IgD-negative memory B cell (primary cell): Measurements from ENCODE around the gene DENND4C. TPM values are rescaled to one million over a fixed set of nuclear protein-coding genes. Genes with fewer than 3 reads are reported as not detected.

Source experiments
- H3K27ac Mint-ChIP-seq, 3 donors: one replicate each; pipeline ENCODE4 v1.8.0; 2020 to 2022; ENCODE audit warnings: mild to moderate bottlenecking in 3 of 3, mixed read lengths in 3 of 3, moderate library complexity in 1 of 3
- H3K27me3 Mint-ChIP-seq: one replicate; pipeline ENCODE4 v1.8.0; 2021; ENCODE audit warnings: mixed read lengths
- H3K36me3 Mint-ChIP-seq: one replicate; pipeline ENCODE4 v1.8.0; 2020; ENCODE audit warnings: mild to moderate bottlenecking, mixed read lengths
- H3K4me1 Mint-ChIP-seq, 3 donors: one replicate each; pipeline ENCODE4 v1.8.0; 2020 to 2022; ENCODE audit warnings: mixed read lengths in 3 of 3, mild to moderate bottlenecking in 1 of 3
- H3K4me3 Mint-ChIP-seq, 4 donors: one replicate each; pipeline ENCODE4 v1.8.0; 2020 to 2022; ENCODE audit warnings: mild to moderate bottlenecking in 4 of 4, mixed read lengths in 4 of 4, moderate library complexity in 3 of 4
- H3K9me3 Mint-ChIP-seq, 3 donors: one replicate each; pipeline ENCODE4 v1.8.0; 2020 to 2021; ENCODE audit warnings: mixed read lengths in 3 of 3, mild to moderate bottlenecking in 1 of 3
- polyA plus RNA-seq: library from polyadenylated mRNA; unstranded; fragments of 300-500 nt; fragmentation: Illumina TruSeq; gene quantifications from one replicate; pipeline ENCODE4 v1.2.3, GENCODE V29; 2021

DENND4C gene
- polyA plus RNA-seq, 1 donor from 2014 or later, result 15.2 TPM

- Mint-ChIP-seq H3K9me3 (no peaks in the 10 kb centered on the region), H3K4me3 (no peak overlapping the region), H3K4me1 (no peaks in the 10 kb centered on the region), H3K27me3 (no peaks in the 10 kb centered on the region), H3K27ac (no peak overlapping the region), H3K36me3 (peaks cover 5% of the 10 kb centered on the region)
Observed at GRCh38 chr9:19320495-19320894, 90.0 kb downstream of the DENND4C start.

- no peaks in the 10 kb centered on the region for H3K27me3 Mint-ChIP-seq
- H3K9me3 Mint-ChIP-seq, result no peaks in the 10 kb centered on the region
- peaks cover 11% of the 10 kb centered on the region for H3K36me3 Mint-ChIP-seq
- H3K4me3 Mint-ChIP-seq, result no peak overlapping the region
- no peak overlapping the region for H3K27ac Mint-ChIP-seq
- peaks cover 0 to 2% (median 0%) of the 10 kb centered on the region in 3 donors for H3K4me1 Mint-ChIP-seq
Observed at GRCh38 chr9:19331877-19332276, 101.4 kb downstream of the DENND4C start.

GRCh38 chr9:19336166-19336565 lies 105.7 kb downstream of the DENND4C start:
- H3K36me3 Mint-ChIP-seq, result peaks cover 5% of the 10 kb centered on the region
- no peak overlapping the region for H3K27ac Mint-ChIP-seq
- no peaks in the 10 kb centered on the region for H3K27me3 Mint-ChIP-seq
- no peaks in the 10 kb centered on the region for H3K9me3 Mint-ChIP-seq
- H3K4me1 Mint-ChIP-seq, result peaks cover 0 to 1% (median 0%) of the 10 kb centered on the region in 3 donors
- H3K4me3 Mint-ChIP-seq, result no peak overlapping the region

- Mint-ChIP-seq H3K27ac (no peak overlapping the region), H3K9me3 (no peaks in the 10 kb centered on the region), H3K27me3 (no peaks in the 10 kb centered on the region), H3K4me3 (no peak overlapping the region), H3K4me1 (no peaks in the 10 kb centered on the region), H3K36me3 (peaks cover 10% of the 10 kb centered on the region)
Observed at GRCh38 chr9:19342947-19343346, 112.5 kb downstream of the DENND4C start.

DNA sequence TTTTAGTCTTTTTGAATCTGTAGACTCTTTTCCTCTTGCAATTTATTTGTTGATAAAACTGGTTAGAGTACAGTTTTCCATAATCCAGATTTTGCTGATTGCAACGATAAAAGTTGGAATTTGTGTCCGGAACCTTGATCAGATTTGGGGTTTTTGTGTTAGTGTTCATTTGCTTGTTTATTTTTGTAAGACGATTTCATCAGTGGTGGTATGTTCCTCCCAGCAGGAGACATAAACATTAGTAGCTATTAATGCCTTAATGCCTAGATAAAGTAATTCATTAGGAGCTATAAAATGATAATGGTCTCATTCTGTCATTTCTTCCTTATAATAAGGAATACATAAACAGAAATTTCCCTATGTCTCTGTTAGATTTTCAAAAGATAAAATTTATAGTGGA lies 128.2 kb downstream of the DENND4C start:
- H3K4me3 Mint-ChIP-seq, result no peak overlapping the region
- H3K27me3 Mint-ChIP-seq, result no peaks in the 10 kb centered on the region
- no peaks in the 10 kb centered on the region for H3K4me1 Mint-ChIP-seq
- peak overlapping the region in 1 of 3 donors; percentile 16 for H3K27ac Mint-ChIP-seq
- peaks cover 1% of the 10 kb centered on the region for H3K36me3 Mint-ChIP-seq
- H3K9me3 Mint-ChIP-seq, result no peaks in the 10 kb centered on the region

DNA sequence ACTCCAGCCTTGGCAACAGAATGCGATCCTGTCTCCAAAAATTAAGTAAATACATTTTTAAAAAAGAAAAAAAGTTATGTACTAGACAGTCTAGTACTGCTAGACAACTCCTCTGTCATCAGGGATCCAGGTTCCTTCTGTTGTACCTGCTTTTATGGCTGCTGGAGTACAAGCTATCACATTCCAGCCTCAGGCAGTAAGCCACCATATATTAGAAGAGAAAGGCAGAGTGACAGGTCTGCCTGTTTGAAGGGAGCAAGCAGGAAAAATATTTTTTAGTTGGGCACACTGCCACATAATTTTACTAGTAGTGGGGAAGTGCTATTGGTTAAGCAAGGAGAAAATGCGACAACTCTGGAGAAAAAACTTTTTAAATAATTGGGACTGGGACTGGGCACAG lies 138.6 kb downstream of the DENND4C start:
- Mint-ChIP-seq H3K27ac (no peak overlapping the region), H3K27me3 (no peaks in the 10 kb centered on the region), H3K9me3 (no peaks in the 10 kb centered on the region), H3K36me3 (peaks cover 4% of the 10 kb centered on the region), H3K4me3 (no peak overlapping the region), H3K4me1 (peaks cover 5 to 8% (median 6%) of the 10 kb centered on the region in 3 donors)

DNA sequence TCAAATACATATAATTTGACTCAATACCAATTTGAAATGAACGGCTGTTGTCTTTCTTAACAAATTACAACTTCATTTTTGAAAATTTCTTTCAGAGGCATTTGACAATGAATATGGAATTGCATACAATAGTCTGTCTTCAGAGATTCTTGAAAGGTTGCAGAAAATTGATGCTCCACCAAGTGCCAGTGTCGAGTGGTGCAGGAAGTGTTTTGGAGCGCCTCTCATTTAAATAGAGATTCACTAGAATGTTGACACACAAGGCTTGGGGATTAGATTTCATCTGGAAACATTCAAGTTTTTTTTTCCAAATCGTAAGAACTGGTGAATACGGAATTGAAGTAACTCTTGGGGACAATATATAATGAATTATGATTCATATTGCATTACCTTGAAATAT lies 141.4 kb downstream of the DENND4C start:
- Mint-ChIP-seq H3K4me1 (peaks cover 0 to 5% (median 2%) of the 10 kb centered on the region in 3 donors), H3K4me3 (no peak overlapping the region), H3K27ac (peak overlapping the region in 2 of 3 donors; percentile 7 to 59), H3K9me3 (no peaks in the 10 kb centered on the region), H3K36me3 (no peaks in the 10 kb centered on the region), H3K27me3 (no peaks in the 10 kb centered on the region)

DNA sequence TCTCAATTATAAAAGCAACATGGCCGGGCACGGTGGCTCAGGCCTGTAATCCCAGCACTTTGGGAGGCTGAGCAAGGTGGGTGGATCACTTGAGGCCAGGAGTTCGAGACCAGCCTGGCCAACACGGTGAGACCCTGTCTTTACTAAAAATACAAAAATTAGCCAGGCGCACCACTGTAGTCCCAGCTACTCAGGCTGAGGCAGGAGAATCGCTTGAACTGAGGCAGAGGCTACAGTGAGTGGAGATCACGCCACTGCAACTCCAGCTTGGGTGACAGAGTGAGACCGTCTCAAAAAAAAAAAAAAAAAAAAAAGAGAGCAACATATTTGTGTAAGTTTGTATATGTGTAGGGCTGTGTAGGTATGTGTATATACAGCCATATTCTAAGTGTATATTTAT lies 142.1 kb downstream of the DENND4C start:
- H3K4me3 Mint-ChIP-seq, result no peak overlapping the region
- peak overlapping the region in 2 of 3 donors; percentile 7 to 59 for H3K27ac Mint-ChIP-seq
- no peaks in the 10 kb centered on the region for H3K27me3 Mint-ChIP-seq
- H3K9me3 Mint-ChIP-seq, result no peaks in the 10 kb centered on the region
- H3K4me1 Mint-ChIP-seq, result peaks cover 0 to 8% (median 2%) of the 10 kb centered on the region in 3 donors
- H3K36me3 Mint-ChIP-seq, result no peaks in the 10 kb centered on the region

DNA sequence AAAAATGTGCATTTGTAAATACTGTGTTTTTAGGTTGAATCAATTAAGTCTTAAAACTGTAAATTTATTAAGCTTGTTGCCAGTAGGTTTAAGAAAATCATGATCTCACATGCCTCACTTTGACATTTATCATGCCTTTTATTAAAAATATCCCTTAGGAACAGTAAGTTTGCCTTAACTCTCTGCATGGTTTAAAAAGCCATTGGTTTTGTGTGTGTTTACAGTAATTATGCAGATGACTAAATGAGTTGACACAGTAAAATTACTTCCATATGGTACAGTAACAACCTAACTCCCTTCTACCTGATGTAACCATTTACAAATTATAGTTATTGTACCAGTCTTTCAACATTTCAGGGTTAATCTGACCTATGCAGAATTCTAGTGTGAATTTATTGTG lies 143.0 kb downstream of the DENND4C start:
- Mint-ChIP-seq H3K9me3 (no peaks in the 10 kb centered on the region), H3K4me3 (no peak overlapping the region), H3K36me3 (no peaks in the 10 kb centered on the region), H3K27me3 (no peaks in the 10 kb centered on the region), H3K4me1 (peaks cover 7 to 14% (median 8%) of the 10 kb centered on the region in 3 donors), H3K27ac (no peak overlapping the region)

DNA sequence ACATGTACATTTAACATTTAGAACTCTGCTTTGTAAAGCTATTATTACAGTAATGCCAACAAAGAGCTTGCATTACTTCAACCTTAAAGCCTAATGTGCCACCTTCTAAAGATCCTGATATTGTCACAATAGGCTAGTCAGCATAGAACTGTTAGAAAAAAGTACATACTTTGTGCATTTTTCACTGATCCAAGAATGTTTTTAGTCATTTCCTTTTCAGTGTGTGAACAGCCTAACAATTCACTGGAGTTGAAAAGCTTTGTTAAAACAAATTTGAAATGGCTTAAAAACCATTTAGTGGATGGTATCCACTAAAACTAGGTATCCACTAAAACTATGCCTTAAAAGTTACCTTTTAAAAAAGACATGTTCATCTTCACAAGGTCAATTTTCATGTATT lies 145.0 kb downstream of the DENND4C start:
- no peaks in the 10 kb centered on the region for H3K36me3 Mint-ChIP-seq

GRCh38 chr9:19376931-19377330 lies 146.4 kb downstream of the DENND4C start:
- Mint-ChIP-seq H3K27me3 (no peaks in the 10 kb centered on the region), H3K4me3 (peak overlapping the region in 1 of 4 donors; percentile 7), H3K9me3 (no peaks in the 10 kb centered on the region), H3K4me1 (peaks cover 20 to 35% (median 23%) of the 10 kb centered on the region in 3 donors), H3K27ac (peak overlapping the region in 2 of 3 donors; percentile 19 to 54), H3K36me3 (no peaks in the 10 kb centered on the region)

More for the DNA sequence above, 145.0 kb downstream of the DENND4C start:
- H3K27ac Mint-ChIP-seq, result peak overlapping the region in 2 of 3 donors; percentile 6 to 69
- H3K4me1 Mint-ChIP-seq, result peaks cover 18 to 29% (median 23%) of the 10 kb centered on the region in 3 donors
- H3K4me3 Mint-ChIP-seq, result no peak overlapping the region
- no peaks in the 10 kb centered on the region for H3K27me3 Mint-ChIP-seq
- no peaks in the 10 kb centered on the region for H3K9me3 Mint-ChIP-seq

- Mint-ChIP-seq H3K9me3 (no peaks in the 10 kb centered on the region), H3K4me3 (peak overlapping the region; percentile 88 to 98 (median 96)), H3K27ac (peak overlapping the region; percentile 13 to 99 (median 86)), H3K36me3 (no peaks in the 10 kb centered on the region), H3K27me3 (no peaks in the 10 kb centered on the region), H3K4me1 (peaks cover 20 to 35% (median 23%) of the 10 kb centered on the region in 3 donors)
Observed at GRCh38 chr9:19378164-19378563, 147.7 kb downstream of the DENND4C start.

DNA sequence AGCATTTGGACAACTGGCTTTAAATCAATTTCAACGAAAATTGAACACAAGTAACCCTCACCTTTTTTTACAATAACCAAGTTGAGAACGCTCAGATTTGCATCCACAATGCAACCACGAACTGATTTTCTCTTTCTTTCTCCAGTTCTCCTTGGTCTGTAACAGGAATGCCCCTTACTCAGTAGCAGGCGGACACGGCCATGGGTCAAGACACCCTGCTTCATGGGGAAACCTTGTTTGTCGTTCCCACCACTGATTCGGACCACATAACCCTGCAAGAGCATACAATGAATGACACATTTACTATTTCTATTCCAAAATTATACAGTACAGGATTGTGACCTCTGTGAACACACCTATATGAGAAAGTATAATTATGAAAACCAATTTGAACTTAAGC lies 148.2 kb downstream of the DENND4C start:
- Mint-ChIP-seq H3K4me1 (peaks cover 20 to 35% (median 23%) of the 10 kb centered on the region in 3 donors), H3K27me3 (no peaks in the 10 kb centered on the region), H3K9me3 (no peaks in the 10 kb centered on the region), H3K36me3 (no peaks in the 10 kb centered on the region), H3K4me3 (peak overlapping the region; percentile 88 to 98 (median 96)), H3K27ac (peak overlapping the region; percentile 86 to 99 (median 98))

DNA sequence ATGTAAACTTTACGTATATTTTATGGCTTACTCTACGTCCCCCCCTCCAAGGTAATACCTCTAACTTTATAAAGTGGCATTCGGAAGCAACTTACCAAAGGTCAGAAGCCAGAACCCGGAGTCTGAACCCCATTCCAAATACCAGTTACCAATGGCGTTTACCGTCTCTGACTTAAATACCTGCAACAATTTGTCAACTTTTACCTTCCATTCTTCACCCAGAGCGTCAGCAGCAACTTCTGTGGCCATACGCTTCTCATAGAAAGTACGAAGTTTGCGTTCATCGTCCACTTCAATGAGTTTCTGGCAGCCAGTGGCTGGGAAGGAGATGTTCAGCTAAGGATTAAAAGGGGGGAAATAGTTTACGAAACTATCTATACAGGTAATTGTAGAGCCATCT lies 148.8 kb downstream of the DENND4C start:
- no peaks in the 10 kb centered on the region for H3K27me3 Mint-ChIP-seq
- no peaks in the 10 kb centered on the region for H3K9me3 Mint-ChIP-seq
- peak overlapping the region; percentile 88 to 98 (median 96) for H3K4me3 Mint-ChIP-seq
- peaks cover 20 to 35% (median 23%) of the 10 kb centered on the region in 3 donors for H3K4me1 Mint-ChIP-seq
- no peaks in the 10 kb centered on the region for H3K36me3 Mint-ChIP-seq
- peak overlapping the region; percentile 86 to 99 (median 98) for H3K27ac Mint-ChIP-seq

- Mint-ChIP-seq H3K36me3 (no peaks in the 10 kb centered on the region), H3K4me1 (peaks cover 20 to 35% (median 23%) of the 10 kb centered on the region in 3 donors), H3K9me3 (no peaks in the 10 kb centered on the region), H3K27ac (peak overlapping the region; percentile 86 to 99 (median 98)), H3K4me3 (peak overlapping the region; percentile 88 to 98 (median 96)), H3K27me3 (no peaks in the 10 kb centered on the region)
Observed at GRCh38 chr9:19379697-19380046, 149.2 kb downstream of the DENND4C start.

DNA sequence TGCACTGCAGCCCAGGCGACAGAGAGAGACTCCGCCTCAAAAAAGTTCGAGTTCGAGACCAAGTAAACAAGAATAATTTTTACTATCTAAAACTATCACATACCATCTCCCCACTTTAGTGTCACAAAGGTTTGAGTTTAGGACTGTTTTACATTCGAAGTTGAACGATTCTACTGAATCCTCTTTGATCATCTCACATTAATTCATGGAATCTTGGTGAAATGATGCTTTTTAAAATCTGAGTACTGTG lies 150.3 kb downstream of the DENND4C start:
- peaks cover 20 to 35% (median 23%) of the 10 kb centered on the region in 3 donors for H3K4me1 Mint-ChIP-seq
- H3K36me3 Mint-ChIP-seq, result no peaks in the 10 kb centered on the region
- H3K27ac Mint-ChIP-seq, result peak overlapping the region; percentile 86 to 99 (median 98)
- no peaks in the 10 kb centered on the region for H3K9me3 Mint-ChIP-seq
- H3K4me3 Mint-ChIP-seq, result peak overlapping the region; percentile 88 to 98 (median 96)
- H3K27me3 Mint-ChIP-seq, result no peaks in the 10 kb centered on the region
